ENCODE data around the gene ANKRD50.

The ANKRD50 gene

GRCh38 chr4:124633285-124633941 is 79.1 kb downstream of the ANKRD50 start:
- no peak for DNase-seq

- DNase-seq = no peak
Measured at GRCh38 chr4:124632439-124632838, 80.1 kb downstream of the ANKRD50 start.

GRCh38 chr4:124631760-124632159 is 80.8 kb downstream of the ANKRD50 start:
- DNase-seq = no peak

- no peak for DNase-seq
Measured at GRCh38 chr4:124629681-124630080, 82.9 kb downstream of the ANKRD50 start.

Data from activated naive CD4-positive, alpha-beta T cell (primary cell).